GM21360 (cell line): ENCODE data around the gene BMP15.

Experiments used
- ATAC-seq: cut with Tn5 transposase; IDR thresholded peaks from one replicate; pipeline ENCODE4 v1.9.1; 2021; ENCODE audit warnings: mild to moderate bottlenecking, moderate library complexity; ENCODE audit not compliant: unreplicated experiment

BMP15 gene

GRCh38 chrX:50910685-50911176, at the start of gene BMP15:
TSS of gene BMP15 (plus strand) at chrX:50910735. CDS start at chrX:50910784, 49 bp downstream.
- ATAC-seq = no peak

- ATAC-seq = no peak
Observed at GRCh38 chrX:50863471-50863870, 47.1 kb upstream of the BMP15 start.

- no peak for ATAC-seq
Observed at GRCh38 chrX:50865311-50865710, 45.2 kb upstream of the BMP15 start.

GRCh38 chrX:50871922-50872453, 38.5 kb upstream of the BMP15 start:
- ATAC-seq = no peak

GRCh38 chrX:50874876-50875275, 35.7 kb upstream of the BMP15 start:
- no peak for ATAC-seq

GRCh38 chrX:50876551-50876950, 34.0 kb upstream of the BMP15 start:
- ATAC-seq = no peak

GRCh38 chrX:50877310-50877709, 33.2 kb upstream of the BMP15 start:
- no peak for ATAC-seq

- no peak for ATAC-seq
Observed at GRCh38 chrX:50881028-50881427, 29.5 kb upstream of the BMP15 start.

- no peak for ATAC-seq
Observed at GRCh38 chrX:50888884-50889283, 21.7 kb upstream of the BMP15 start.

GRCh38 chrX:50889582-50889981, 21.0 kb upstream of the BMP15 start:
- no peak for ATAC-seq

GRCh38 chrX:50893047-50893446, 17.5 kb upstream of the BMP15 start:
- ATAC-seq = no peak

- ATAC-seq = no peak
Observed at GRCh38 chrX:50893466-50893865, 17.1 kb upstream of the BMP15 start.

GRCh38 chrX:50905334-50905733, 5.2 kb upstream of the BMP15 start:
- no peak for ATAC-seq

- no peak for ATAC-seq
Observed at GRCh38 chrX:50913520-50913919, 3.0 kb downstream of the BMP15 start.

GRCh38 chrX:50920132-50920531, 9.6 kb downstream of the BMP15 start:
- ATAC-seq = no peak

- no peak for ATAC-seq
Observed at GRCh38 chrX:50927127-50927526, 16.6 kb downstream of the BMP15 start.

GRCh38 chrX:50941638-50942037, 31.1 kb downstream of the BMP15 start:
- ATAC-seq = no peak

- no peak for ATAC-seq
Observed at GRCh38 chrX:50942471-50942870, 31.9 kb downstream of the BMP15 start.

- no peak for ATAC-seq
Observed at GRCh38 chrX:50952406-50952805, 41.9 kb downstream of the BMP15 start.

- ATAC-seq = no peak
Observed at GRCh38 chrX:50953832-50954231, 43.3 kb downstream of the BMP15 start.

- ATAC-seq = no peak
Observed at GRCh38 chrX:50962156-50962555, 51.6 kb downstream of the BMP15 start.

GRCh38 chrX:50963842-50964241, 53.3 kb downstream of the BMP15 start:
- ATAC-seq = no peak
